ENCODE data around the gene ABL1.

- TF ChIP-seq TSHZ2 (CRISPR knock-in tag; IDR thresholded peaks at IDR 0.05) = no peak
- TF ChIP-seq ZFP30 (CRISPR knock-in tag; IDR thresholded peaks at IDR 0.05) = no peak
- TF ChIP-seq TOX (CRISPR knock-in tag; IDR thresholded peaks at IDR 0.05; ENCODE audit: borderline replicate concordance) = no peak
- no peak for TF ChIP-seq GLIS3 (CRISPR knock-in tag; IDR thresholded peaks at IDR 0.05)
- TF ChIP-seq CSDC2 (CRISPR knock-in tag; IDR thresholded peaks at IDR 0.05) = no peak
- no peak for TF ChIP-seq ZNF565 (CRISPR knock-in tag; conservative IDR thresholded peaks at IDR 0.05; ENCODE audit: low read depth)
- no peak for TF ChIP-seq ZFP3 (CRISPR knock-in tag; IDR thresholded peaks at IDR 0.05)
- TF ChIP-seq ZNF8 (CRISPR knock-in tag; IDR thresholded peaks at IDR 0.05) = no peak
- TF ChIP-seq, protein P1, sequence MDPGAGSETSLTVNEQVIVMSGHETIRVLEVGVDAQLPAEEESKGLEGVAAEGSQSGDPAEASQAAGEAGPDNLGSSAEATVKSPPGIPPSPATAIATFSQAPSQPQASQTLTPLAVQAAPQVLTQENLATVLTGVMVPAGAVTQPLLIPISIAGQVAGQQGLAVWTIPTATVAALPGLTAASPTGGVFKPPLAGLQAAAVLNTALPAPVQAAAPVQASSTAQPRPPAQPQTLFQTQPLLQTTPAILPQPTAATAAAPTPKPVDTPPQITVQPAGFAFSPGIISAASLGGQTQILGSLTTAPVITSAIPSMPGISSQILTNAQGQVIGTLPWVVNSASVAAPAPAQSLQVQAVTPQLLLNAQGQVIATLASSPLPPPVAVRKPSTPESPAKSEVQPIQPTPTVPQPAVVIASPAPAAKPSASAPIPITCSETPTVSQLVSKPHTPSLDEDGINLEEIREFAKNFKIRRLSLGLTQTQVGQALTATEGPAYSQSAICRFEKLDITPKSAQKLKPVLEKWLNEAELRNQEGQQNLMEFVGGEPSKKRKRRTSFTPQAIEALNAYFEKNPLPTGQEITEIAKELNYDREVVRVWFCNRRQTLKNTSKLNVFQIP (CRISPR knock-in tag; IDR thresholded peaks at IDR 0.05; ENCODE audit: borderline replicate concordance, low read depth) = no peak
- TF ChIP-seq, protein P2, sequence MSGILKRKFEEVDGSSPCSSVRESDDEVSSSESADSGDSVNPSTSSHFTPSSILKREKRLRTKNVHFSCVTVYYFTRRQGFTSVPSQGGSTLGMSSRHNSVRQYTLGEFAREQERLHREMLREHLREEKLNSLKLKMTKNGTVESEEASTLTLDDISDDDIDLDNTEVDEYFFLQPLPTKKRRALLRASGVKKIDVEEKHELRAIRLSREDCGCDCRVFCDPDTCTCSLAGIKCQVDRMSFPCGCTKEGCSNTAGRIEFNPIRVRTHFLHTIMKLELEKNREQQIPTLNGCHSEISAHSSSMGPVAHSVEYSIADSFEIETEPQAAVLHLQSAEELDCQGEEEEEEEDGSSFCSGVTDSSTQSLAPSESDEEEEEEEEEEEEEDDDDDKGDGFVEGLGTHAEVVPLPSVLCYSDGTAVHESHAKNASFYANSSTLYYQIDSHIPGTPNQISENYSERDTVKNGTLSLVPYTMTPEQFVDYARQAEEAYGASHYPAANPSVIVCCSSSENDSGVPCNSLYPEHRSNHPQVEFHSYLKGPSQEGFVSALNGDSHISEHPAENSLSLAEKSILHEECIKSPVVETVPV (CRISPR knock-in tag; IDR thresholded peaks at IDR 0.05) = no peak
Measured at GRCh38 chr9:130789747-130790672, 45.0 kb upstream of the ABL1 start.
